ENCODE results near the gene MICAL3.
"Not testable (repeated sequence)": the region's sequence is repeated elsewhere in the genome, so short reads cannot be mapped to it uniquely, and the experiment has no call there.

MICAL3 gene

DNA sequence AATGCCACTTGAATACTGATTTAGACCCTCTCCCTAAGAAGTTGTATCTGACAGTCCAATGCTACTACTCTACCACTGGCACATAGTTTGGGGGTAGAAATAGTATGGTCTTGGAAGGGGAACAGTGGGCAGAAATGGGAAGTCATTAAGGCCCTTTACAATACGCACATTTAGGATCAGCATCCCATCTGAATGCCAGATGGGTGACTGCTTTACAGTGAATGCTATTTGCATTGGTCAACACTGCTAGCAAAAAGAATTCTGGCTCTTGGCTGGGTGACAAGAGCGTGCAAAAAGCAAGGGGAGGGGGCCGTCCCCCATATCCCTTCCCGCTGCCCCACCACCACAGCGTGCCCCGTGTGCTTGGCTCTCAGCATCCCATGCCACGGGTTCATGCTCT, 145.4 kb downstream of the MICAL3 start:
- no peak for DNase-seq

DNA sequence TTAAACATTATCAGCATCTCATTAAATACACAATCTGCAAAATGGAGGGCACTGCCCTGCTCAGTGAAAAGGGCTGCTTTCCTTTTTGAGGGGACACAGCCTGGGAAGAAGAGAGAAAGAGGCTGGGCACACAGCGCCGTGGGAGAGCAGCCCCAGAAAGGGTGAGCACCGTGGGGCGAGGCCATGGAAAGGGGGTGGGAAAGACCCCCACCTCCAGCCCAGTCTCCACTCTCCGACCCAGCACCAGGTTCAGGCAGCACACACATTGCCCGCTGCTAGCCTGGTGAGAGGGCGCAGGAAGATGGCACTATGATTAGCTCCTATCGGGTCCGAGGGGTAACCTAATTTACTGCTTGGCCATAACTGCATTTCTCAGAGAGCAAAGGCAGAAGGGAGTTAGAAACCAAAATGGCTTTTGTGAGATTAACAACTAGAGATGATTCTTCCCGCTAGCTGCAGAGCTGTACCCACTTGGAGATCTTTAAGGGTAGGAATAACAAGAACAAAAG, 146.1 kb downstream of the MICAL3 start:
- no peak for DNase-seq

DNA sequence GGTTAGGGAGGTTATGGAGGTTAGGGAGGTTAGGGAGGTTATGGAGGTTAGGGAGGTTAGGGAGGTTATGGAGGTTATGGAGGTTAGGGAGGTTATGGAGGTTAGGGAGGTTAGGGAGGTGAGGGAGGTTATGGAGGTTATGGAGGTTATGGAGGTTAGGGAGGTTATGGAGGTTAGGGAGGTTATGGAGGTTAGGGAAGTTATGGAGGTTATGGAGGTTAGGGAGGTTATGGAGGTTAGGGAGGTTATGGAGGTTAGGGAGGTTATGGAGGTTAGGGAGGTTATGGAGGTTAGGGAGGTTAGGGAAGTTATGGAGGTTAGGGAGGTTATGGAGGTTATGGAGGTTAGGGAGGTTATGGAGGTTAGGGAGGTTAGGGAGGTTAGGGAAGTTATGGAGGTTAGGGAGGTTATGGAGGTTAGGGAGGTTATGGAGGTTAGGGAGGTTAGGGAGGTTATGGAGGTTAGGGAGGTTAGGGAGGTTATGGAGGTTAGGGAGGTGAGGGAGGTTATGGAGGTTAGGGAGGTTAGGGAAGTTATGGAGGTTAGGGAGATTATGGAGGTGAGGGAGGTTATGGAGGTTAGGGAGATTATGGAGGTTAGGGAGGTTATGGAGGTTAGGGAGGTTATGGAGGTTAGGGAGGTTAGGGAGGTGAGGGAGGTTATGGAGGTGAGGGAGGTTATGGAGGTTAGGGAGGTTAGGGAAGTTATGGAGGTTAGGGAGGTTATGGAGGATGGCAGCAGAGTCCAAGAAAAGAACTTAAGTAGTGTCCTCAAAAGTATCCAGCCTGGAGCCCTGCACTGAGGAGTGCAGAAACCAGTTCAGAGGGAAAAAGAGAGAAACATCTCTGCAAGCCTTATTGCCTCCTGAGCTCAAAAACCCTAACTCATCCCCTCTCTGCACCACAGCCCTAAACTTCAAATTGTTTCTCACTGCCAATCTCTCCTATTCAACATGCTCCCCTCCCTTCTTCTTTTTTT, 147.2 kb downstream of the MICAL3 start:
- DNase-seq: not testable (repeated sequence)

DNA sequence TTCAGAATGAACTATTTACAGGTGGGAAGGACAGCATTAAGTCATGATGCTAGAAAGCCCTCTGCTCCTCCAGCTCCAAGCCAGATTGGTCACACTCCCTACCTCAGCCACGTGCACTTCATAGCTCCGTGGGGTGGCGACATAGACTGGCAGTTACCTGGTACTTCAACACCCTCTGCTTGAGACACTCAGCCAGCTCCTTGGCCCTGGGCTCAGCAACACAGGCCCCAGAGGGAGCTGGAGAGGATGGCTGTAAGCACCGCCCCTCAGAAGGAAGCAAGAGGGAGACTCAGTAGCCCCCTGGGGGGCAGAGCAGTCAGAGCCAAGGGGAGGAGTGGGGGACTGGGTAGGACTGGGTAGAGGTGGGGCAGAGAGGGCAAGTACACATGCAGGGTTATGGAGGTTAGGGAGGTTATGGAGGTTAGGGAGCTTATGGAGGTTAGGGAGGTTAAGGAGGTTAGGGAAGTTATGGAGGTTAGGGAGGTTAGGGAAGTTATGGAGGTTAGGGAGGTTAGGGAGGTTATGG, 148.0 kb downstream of the MICAL3 start:
- no peak for DNase-seq

DNA sequence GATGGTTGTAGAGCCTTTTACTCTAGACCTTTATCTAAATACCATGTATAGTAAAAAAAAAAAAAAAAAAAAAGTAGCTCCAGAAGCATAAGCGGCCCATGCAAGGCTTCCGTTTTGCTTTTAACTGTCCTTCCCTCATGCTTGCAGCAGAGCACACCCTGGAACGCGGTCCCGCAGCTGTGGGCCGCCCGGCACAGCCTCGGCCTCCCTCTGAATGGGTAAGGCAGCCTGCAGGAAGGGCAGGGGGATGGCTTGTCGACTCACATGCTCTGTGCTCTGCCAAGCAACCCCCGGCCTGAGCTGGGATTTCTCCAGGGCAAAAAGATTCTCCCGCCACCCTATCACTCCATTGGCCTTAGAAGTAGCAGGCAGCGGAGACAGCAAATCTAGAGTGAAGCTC, 148.7 kb downstream of the MICAL3 start:
- no peak for DNase-seq

DNA sequence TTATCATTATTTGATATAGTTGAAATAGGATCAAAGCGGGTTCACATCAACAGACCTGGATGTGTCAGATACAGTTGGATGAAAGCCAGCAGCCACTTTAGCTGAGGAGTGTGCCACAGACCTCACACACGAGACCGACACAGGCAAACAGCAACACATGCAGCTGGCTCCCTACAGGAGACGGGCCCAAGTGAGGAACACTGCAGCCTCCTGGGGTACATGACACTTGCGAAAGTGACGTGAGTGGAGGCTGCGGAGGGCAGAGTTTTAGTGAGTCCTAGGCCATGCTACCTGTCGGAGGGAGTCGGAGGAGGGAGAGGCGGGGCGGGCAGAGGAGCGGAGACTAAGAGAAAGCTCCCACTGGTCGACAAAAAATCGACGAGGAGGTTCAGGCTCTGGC, 149.2 kb downstream of the MICAL3 start:
- DNase-seq: no peak

DNA sequence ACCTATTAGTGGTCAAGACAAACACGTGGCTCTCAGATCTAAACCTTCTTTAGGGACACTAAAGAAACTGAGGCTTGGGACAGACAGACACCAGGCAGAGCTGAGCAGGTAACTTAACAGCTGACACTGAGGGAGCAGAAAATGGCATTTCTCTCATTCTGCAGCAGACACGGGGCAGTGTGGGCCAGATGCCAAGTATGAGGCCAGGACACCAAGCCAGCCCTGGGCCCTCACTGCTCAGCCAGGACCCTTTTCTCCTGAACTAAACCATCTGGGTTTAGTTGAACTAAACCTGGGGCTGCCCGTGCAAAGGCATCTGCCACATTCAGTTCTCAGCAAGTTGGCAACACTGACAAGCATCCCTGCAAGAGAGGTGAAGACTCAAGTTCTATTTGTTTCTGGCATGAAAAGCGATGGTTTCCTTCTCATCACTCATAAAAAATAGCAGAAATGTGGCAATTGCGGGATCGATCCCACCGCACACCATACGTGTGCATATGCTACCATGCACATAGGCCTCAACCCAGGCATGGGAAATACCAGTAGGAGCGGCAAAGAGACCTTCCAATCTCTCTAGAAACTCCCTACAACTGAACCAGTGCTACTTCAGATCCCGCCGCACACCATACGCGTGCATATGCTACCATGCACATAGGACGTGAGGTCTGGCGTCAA, 150.0 kb downstream of the MICAL3 start:
- no peak for DNase-seq

DNA sequence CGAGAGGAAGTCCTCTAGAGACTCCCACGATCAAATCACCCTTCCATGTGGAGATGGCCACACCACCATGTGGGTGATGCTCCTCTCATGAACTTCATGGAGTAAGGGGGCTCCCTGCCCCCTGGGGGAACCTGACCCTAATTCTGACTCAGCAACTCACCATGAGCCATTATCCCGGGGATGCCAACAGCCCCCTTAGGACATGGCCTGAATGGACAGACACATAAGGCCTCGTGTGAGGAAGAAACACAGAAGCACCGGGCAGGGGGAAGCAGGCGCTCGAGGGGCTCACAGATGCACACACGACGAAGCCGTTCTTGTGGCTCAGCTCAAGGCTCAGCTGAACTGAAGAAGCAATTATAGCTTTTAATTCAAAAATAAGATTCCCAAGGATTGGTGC, 150.6 kb downstream of the MICAL3 start:
- DNase-seq: no peak

DNA sequence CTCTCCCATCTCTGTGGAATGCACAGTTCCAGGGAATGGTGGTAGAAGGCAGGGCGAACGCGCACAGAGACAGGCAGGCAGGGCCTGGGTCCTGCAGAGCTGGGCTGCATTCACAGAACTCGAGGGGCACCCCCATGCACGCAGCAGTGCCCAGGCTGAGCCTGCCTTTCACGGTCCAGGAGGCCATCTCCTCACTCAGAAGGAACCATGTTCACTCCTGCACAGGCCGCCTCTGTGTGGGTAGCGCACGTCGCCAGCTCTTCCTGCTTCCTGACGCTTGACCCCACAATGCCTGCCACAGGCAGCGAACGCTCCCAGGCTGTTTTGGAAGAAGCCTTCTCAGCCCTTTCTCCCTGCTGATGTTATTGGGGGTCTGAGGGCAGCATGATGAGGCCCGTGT, 151.2 kb downstream of the MICAL3 start:
- DNase-seq: no peak

DNA sequence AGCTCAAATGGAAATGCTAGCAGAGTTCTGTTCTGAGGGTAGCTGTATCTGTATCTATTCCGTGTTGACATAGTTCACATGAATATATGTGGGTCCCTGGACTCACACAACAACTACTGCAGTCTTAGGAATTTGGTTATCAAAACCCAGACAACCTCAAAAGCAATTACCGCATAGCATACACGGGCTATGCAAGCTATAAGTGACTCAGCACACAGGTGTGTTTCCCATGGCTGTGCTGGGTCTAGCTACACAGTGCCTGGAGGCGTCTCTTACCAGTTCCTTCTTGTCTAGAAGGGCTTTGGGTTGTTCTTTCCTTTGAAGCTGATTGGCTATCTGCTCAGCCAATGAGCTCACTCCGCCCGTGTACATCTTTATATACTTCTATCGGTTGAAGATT, 151.9 kb downstream of the MICAL3 start:
- DNase-seq: no peak

DNA sequence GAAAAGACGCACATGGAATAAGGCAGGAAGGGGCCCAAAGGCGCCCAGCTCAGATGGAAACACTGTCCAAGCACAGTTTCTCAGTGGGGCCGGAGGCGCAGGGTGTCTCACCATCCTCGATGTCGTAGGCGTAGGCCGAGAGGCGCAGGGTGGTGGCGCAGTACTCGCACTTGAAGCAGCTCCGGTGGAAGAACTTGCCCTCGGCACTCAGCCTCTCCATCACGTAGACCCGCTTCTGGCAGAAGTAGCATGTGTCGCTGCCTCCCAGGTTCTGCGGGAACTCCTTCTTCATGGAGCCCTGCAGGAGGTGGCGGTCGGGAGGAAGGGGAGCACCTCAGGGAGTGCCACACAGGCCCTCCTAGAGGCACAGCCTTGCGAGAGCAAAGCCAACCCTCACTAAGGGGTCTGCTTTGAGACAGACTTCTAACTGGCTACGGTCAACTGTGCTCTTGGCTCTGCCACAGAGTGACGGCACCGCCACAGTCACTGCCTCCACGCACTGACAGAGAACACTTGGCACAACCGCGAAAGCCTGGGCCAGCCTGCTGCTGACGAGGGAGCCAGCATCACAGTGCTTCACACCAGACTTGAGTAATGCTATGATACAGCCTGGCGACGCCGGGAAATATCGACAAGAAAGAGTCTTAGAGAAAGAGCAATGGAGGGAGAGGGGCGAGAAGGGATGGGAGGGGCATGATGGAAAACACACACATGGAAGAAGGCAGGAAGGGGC, 152.5 kb downstream of the MICAL3 start:
- no peak for DNase-seq

DNA sequence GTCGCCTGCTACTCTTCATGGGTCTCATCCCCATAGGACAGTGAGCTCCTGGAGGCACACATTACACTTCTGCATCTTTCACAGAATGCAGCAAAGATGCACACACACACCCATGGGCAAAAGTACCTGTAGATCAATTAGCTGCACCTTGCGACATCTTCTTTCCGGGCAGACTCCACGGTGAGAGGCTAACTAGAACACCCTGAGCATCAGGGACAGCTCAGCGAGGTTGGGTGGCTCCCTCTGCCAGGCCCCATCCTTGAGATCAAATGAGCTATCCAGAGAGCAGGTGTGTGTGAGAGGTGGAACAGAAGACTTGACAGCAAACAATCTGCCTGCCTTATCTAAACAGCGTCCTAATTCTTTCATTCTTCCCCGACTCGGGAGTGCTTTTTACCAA, 154.0 kb downstream of the MICAL3 start:
- DNase-seq: no peak

DNA sequence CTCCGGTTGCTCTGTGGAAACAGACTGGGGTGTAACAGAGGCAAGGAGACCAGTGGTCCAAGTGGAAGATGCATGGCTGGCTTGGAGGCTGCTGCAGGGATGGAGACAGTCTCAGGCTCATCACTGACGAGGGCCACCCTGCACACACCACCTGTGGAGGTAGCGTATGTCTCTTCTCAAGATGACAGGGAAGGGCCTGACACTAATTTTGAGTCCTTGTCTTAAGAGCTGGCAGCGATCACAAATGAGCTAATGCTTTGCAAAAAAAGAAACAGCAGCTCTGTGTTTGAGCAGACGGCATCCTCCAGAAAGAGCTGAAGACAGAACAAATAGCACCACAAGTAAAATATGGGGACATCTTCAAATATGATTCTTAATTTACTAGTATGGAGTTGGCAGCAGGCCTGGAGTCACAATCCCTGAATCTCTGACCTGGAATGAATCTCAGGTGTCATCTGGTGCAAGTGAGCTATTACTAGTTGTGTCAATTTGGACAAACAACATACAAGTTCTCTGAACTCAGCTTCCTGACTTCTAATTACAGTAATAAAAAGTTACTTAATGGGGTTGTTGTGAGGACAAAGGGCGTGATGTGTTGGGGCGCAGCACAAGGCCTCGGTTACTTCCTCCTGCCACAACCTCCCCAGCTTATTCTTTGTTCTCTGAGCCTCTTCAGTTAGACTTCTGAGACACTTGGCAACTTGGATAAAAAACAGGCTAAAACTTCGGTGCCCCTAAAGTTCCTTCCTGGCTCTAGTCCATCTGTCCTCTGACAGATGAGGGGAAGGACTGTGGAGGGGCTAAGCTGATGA, 154.9 kb downstream of the MICAL3 start:
- DNase-seq: no peak

DNA sequence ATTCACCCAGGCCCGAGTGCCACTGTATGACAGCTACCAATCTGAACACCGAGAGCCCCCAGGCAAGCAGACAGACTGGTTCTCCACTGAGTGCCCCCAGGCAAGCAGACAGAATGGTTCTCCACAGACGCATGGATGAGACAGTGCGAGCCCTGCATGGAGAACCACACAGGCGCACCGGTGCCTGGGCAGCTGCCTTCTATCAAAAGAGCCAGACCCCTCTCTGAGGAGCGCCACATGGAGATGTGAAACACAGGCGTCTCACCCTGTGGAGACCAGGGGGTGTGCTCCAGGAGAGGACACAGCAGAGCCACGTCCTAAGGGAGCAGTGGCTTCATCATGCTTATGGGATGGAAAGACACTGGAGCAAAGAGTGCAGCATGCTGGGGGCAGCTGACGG, 155.6 kb downstream of the MICAL3 start:
- no peak for DNase-seq

DNA sequence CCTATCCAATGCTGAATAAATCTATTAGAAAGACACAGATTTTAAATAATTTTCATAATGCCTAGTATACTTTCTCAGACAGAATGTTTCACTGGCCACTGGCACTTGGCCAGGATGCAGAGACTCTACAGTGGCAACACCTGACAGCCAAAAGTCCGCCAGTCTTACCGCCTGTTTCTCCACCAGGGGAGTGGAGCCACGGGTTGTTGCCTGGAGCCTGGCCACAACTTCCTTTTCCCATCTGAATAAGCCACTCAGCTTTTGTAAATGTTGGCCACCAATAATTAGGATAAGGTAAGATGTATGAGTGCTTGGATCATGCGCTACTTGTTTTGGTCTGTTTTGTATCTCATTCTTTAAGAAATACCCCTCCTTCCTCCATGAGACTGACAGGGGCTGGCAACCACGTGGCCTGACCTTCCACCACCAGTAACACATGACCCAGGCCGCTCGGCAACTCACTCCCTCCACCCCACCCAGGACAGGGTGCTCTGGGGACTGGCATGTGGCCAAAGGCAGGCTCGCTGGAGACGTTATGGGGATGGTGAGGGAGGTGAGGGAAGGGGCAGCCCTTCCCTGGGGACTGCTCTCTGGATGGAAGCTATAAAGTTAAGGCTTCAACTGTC, 157.1 kb downstream of the MICAL3 start:
- no peak for DNase-seq

DNA sequence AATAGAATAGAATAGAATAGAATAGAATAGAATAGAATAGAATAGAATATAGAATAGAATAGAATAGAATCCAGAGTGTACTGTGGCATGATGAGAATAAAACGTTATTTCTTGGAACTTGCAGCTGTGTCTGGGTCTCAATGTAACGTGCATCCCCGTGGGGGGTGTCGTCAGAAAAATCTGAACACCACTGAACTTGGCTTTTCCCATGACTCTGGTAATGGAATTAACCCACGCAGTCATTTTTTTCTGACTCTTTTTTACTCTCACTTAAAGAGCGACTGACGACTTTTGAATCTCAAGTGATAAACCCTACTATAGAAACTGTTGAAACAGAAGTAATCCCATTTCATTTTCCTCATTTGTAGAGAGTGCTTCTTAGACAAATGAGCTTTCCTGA, 157.7 kb downstream of the MICAL3 start:
- no peak for DNase-seq

DNA sequence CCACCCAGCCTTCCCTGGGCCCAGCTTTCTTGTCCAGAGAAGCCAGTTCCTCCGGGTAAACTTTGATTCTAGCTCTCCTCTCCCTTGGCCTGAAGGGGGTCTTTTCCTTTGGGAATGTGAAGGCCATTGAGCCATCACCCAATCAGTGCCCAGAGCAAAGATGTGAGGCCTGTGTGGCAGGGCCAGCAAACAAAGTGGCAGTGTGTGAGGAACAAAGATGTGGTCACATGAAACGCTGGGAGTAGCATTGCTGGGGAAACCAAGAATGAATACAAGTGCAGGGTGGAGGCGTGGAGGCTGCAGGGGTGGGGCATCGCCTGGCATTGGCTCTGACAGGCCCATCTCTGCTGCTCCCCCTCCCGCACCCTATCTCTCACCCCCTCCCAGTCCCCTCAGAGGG, 158.2 kb downstream of the MICAL3 start:
- no peak for DNase-seq

DNA sequence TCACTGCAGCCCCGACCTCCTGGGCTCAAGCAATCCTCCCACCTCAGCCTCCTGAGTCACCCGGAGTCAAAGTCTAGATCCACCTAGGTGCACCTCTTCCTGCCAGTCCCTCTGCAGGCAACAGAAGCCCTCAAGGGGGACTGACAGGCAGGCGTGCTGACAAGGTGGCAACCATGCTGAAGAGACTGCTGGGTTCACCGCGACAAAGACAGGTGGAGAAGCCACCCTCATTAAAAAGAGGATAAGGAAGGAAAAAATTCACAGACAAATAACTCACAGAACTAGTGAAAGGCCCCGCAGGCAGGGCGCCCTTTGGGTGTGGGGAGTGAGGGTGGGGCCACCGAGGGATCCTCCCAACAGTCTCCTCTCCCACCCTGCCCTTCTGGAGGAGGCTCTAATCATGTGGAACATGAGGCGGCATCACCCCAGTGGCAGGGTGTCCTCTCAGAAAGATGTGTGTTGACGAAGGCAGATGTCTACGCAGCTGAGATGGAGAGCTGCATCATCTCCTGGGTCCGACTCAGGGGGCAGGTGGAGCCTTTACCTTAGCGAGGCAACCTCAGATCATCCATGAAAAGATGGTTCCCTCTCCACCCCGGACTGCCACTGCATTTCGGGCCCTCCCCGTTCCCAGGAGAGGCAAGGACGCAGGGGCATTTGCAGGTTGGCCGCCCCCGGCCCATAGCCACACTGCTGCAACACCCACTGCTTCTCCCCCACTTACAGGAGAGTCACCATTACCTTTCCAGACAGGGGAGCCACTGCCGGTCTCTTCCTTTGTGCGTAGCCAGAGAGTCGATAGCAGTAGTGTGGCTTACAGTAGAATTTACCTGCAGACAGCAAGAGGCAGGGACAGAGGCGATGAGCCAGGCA, 158.9 kb downstream of the MICAL3 start:
- DNase-seq: no peak

DNA sequence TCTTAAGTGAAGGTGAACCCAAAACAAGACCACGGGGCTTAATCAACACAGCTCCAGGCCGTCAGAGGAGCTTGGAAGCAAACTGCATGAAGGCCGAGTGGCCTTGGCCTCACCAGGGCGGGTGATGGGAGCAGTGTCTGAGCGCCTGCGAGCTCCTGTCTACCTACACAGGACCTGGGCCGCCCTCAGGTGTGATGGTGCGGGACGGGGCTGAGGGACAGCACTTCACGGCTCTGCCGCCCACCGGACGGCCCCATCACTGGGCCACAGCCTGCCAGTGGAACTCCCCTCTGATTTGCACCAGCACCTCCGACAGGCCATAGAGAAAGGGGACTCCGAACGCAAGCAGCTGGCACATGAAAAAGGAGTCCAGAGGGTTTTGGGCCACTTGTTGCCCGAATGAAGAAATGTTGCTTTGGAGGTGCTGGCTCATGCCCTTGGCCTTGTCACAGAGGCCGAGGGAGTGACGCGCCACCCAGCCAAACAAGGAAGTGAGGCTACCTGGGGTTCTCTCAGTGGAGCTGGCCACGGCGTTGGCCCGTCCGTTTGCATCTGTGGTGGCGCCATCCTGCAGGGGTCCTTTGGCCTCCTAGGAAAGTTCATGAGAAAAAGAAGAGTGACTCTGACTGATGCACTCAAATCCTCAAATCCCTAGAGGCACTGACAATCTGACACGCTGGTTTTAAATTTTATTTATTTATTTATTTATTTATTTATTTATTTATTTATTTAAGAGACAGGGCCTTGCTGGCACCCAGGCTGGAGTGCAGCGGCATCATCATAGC, 159.8 kb downstream of the MICAL3 start:
- no peak for DNase-seq

DNA sequence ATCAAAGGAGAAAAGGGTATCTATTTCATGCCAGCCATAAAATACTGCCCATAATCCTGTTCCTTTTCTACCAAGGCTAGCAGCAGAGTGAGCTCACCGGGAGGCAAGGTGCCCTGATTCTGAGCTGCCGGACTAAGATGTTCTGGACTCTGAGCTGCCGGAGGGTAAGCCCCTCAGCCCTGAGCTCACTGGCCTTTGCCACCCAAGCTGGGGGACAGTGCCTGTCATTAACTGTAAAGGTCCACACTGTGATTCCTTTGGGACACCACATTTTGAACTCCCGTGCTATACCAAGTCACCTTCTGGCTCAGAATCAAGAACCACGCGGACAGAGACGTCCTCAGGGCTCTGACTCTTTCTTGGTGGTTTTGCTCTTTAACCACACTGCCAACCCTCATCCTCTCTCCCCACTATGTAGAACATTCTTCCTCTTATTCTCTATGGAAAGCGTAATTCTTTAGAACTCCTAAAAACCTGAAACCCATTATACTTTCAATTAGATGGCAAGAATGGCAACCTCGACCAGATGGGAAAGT, 161.6 kb downstream of the MICAL3 start:
- DNase-seq: no peak

All from SW 1271 (cell line).